NCI-H1092 (cell line): Measurements from ENCODE around the gene ARHGAP19.
"Not testable (repeated sequence)": the region's sequence is repeated elsewhere in the genome, so short reads cannot be mapped to it uniquely, and the experiment has no call there.

Experiments used
- DNase-seq: peaks from one replicate; lab custom pipeline; 2025; lab: John Stamatoyannopoulos, UW

ARHGAP19 gene

GRCh38 chr10:97321032-97321803 is 28.8 kb upstream of the ARHGAP19 start:
- peak; percentile 29 for DNase-seq

- DNase-seq, result no peak
These were observed 28.1 kb upstream of the ARHGAP19 start for GRCh38 chr10:97320480-97321031.

DNA sequence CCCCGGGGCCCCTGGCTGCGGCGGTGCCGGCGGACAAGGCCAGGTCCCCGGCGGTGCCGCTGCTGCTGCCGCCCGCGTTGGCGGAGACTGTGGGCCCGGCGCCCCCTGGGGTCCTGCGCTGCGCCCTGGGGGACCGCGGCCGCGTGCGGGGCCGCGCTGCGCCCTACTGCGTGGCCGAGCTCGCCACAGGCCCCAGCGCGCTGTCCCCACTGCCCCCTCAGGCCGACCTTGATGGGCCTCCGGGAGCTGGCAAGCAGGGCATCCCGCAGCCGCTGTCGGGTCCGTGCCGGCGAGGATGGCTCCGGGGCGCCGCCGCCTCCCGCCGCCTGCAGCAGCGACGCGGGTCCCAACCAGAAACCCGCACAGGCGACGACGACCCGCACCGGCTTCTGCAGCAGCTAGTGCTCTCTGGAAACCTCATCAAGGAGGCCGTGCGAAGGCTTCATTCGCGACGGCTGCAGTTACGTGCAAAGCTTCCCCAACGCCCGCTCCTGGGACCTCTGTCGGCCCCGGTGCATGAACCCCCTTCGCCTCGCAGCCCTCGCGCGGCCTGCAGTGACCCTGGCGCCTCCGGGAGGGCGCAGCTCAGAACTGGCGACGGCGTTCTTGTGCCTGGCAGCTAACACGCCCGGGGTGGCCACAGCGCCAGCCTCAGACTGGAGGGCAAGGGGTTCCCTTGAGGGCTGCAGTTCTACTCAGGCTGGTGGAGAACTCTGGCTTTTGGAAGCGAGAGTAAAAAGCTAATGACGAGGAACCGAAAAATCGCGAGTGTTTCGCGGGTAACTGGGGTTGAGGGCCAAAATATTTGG is 27.4 kb upstream of the ARHGAP19 start:
- peak; percentile 37 for DNase-seq

DNA sequence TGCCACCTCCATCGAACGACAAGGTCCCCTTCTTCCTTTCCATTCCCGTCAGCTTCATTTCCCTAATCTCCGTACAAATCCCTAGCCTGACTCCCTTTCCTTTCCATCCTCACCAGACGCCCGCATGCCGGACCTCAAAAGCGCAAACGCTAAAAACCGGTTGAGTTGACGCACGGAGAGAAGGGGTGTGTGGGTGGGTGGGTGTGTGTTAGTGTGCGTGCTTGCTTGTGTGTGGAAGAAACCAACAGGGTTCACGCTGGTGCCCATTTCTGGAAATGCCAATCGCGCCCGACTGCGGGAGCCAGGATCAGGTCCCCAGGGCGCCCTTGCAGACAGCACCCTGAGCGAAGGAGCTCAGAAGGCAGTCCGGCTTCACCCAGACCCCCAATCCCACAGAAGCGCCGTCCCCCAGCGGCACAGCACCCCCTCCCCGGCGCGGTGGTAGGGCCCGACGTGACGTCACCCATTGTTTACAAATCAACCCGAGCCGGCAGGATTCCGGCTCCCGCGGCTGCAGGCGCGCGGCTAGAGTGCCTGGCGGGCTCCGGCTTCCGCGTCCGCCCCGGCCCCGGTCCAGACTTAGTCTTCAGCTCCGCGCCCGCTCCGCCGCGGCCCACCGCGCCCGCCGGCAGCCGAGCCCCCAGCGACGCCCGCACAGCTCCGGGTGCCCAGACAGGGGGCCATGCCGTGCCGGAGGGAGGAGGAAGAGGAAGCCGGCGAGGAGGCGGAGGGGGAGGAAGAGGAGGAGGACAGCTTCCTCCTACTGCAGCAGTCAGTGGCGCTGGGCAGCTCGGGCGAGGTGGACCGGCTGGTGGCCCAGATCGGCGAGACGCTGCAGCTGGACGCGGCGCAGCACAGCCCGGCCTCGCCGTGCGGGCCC is 26.6 kb upstream of the ARHGAP19 start, which contains the start of gene FRAT1:
Gene FRAT1 (plus strand): TSS at position 500 of the 880 bp plus-strand sequence. CDS start 183 bp downstream, at position 683.
- DNase-seq, result peak; percentile 66

DNA sequence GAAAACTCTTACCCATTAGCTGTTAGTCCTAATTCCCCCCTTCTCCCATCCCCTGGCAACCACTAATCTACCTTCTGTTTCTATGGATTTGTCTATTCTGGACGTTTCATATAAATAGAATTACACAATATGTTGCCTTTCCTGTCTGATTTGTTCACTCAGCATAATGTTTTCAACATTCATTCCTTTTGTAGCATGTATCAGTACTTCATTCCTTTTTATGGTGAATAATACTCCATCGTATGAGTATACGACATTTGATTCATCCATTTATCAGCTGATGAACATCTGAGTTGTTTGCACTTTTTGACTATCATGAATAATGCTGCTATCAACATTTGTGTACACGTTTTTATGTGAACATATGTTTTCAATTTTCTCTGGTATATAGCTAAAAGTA is 22.2 kb upstream of the ARHGAP19 start:
- DNase-seq, result no peak

DNA sequence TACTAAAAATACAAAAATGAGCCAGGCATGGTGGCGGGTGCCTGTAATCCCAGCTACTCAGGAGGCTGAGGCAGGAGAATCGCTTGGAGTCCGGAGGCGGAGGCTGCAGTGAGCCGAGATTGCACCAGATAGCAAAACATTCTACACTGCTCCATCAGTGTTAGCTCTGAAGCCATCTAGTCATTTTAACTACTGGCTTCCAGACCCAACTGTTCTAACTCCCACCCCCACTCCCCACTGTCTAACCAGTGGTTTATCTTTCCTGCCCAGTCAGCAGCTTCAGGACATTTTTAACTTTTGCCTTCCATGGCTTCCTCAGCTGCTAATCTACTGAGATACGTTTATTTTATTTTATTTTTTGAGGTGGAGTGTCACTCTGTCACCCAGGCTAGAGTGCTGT is 20.5 kb upstream of the ARHGAP19 start:
- no peak for DNase-seq

- no peak for DNase-seq
These were observed 18.7 kb upstream of the ARHGAP19 start for GRCh38 chr10:97311111-97311626.

DNA sequence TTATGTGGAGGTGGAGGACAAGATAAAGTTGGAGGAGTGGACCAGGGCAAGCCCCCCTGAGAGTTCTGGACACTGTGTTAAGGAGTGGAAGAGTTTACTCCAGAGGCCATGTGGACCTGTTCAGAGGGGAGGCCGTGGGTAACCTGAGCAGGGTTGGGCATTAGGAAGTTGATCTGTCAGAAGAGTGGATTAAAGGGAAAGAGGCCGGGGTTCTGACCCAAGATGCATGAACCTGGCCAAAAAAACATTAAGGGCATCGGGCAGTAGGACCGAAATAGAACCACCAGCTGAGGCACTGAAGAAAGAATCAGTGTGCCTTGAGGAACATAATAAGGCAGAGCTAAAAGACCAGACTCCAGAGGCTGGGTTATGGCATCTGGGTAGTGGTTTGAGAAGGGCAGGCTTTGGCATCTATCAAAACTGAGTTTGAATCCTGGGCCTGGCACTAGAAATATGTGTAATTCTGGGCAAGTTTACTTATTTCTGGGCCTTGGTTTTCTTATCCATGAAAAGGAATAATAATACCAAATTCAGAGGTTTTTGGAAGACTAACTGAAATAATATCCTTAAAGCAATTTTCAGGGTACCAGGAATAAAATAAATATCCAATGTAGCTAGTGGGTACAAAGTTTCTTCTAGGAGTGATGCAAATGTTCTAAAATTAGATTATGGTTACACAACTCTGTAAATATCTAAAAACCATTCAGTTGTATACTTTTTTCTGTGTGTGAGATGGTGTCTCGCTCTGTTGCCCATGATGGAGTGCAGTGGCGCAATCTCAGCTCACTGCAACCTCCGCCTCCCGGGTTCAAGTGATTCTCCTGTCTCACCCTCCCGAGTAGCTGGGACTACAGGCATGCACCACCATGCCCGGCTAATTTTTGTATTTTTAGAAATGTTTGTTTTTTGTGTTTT is 15.7 kb upstream of the ARHGAP19 start:
- DNase-seq, result no peak

- DNase-seq, result no peak
These were observed 15.0 kb upstream of the ARHGAP19 start for GRCh38 chr10:97307441-97307840.

GRCh38 chr10:97302088-97302791 is 9.8 kb upstream of the ARHGAP19 start:
- DNase-seq, result no peak

DNA sequence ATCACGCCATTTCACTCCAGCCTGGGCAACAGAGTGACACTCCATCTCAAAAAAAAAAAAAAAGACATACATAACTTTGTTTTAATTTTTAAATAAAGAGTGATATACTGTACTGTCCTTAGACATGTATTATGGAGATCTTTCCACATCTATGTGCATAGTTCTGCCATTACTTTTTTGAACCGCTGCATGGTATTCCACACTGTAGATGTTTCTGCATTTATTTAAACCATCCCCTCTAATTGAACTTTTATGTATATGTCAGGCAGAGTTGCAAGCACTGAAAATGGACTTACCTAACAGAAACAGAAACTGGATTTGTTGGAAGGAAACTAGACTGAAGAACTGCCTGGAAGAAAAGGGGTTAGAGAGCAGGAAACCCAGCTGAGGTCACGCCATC is 8.5 kb upstream of the ARHGAP19 start:
- no peak for DNase-seq

DNA sequence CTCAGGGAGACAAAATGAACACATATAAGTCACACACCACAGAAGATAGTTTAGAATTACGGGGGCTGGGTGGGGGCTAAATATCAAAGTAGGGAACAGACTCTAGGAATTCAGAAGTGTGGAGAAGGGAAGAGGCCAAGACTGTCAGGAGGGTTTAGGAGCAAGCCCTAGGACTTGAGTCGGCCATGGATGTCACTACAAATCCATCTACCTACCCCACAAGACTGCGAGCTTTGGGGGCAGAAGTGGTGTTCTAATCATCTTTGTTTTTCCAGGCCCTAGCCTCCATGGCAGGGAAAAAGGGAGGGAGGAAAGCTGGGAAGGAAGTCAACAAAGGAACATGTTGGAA is 5.8 kb upstream of the ARHGAP19 start:
- no peak for DNase-seq

- DNase-seq, result no peak
These were observed 5.3 kb upstream of the ARHGAP19 start for GRCh38 chr10:97297556-97298222.

DNA sequence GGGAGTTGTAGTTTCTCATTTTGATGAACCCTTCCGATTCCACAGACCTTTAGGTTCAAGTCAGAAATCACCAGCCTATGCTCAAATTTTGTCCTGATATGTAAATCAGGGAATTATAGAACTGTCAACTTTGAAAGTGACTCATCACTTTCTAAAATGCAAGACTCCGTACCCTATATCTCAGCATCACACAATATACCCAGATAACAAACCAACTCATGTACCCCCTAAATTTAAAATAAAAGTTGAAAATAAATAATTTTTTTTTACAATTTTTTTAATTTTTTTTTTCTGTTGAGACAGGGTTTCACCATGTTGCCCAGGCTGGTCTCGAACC is 393 bp upstream of the ARHGAP19 start:
- DNase-seq, result no peak

DNA sequence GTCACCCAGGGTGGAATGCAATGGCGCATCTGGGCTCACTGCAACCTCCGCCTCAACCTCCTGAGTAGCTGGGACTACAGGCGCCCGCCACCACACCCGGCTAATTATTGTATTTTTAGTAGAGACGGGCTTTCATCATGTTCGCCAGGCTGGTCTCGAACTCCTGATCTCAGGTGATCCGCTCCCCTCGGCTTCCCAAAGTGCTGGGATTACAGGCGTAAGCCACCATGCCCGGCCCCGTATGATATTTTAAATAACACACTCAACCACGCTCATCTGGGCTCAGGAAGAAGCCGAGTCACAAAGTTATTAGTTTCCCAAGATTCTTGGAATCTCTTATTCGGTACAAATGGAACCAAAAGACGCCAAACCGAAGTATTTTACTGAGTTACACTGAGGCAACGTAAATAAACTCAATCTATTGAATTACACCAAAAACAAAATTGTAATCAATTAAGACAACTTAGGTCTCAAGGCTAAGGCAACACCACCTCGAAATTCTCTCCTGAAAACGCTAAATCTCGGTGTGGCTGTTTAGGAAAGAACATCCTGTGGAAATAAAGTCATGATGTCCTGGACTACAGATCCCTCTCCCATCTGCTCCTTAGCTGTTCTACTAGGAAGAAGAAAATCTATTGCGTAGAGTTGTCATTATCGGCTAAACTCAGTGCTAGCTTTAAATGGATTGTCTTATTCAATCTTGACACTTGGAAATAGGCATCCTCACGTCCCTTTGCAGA is 910 bp downstream of the ARHGAP19 start:
- DNase-seq, result no peak

DNA sequence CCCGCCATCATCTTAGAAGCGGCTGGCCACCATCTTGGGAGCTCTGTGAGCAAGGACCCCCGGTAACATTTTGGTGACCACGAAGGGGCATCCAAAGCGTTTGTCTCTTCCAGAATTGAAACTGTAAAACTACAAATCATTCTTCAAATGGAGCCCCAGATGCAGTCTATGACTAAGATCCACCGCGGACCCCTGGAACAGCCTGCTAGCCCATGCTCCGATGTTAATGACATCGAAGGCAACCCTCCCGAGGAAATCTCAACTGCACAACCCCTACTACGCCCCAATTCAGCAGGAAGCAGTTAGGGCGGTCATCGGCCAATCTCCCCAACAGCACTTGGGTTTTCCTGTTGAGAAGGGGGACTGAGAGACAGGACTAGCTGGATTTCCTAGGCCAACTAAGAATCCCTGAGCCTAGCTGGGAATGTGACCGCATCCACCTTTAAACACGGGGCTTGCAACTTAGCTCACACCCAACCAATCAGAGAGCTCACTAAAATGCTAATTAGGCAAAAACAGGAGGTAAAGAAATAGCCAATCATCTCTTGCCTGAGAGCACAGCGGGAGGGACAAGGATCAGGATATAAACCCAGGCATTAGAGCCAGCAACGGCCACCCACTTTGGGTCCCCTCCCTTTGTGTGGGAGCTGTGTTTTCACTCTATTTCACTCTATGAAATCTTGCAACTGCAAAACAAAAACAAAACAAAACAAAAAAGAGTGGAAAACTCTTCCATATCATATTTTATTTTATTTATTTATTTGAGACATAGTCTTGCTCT is 1.7 kb downstream of the ARHGAP19 start:
- DNase-seq, result not testable (repeated sequence)

DNA sequence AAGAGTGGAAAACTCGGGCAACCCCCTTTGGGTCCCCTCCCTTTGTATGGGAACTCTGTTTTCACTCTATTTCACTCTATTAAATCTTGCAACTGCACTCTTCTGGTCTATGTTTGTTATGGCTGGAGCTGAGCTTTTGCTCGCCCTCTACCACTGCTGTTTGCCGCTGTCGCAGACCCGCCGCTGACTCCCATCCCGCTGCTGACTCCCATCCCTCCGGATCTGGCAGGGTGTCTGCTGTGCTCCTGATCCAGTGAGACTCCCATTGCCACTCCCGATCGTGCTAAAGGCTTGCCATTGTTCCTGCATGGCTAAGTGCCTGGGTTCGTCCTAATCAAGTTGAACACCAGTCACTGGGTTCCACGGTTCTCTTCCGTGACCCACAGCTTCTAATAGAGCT is 2.4 kb downstream of the ARHGAP19 start:
- DNase-seq, result not testable (repeated sequence)

DNA sequence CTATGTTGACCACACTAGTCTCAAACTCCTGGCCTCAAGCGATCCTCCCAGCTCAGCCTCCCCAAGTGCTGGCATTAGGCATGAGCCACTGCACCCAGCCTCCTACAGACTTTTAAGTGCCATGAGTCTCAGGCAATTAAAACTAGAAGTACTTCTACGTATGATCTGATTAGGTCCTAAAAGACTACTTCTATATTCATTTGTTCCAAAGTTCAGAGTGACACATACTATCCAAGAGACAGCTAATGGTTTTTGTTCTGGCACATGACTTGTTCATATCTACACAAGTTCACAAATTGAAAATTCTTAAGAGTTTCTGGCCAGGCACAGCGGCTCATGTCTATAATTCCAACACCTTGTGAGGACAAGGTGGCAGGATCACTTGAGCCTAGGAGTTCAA is 11.7 kb downstream of the ARHGAP19 start:
- no peak for DNase-seq
